HG03175 (cell line): Measurements from ENCODE around the gene MYO16.

Experiments
- ATAC-seq: cut with Tn5 transposase; IDR thresholded peaks from one replicate; pipeline ENCODE4 v1.9.1; 2021; ENCODE audit warnings: mild to moderate bottlenecking, moderate library complexity; ENCODE audit not compliant: unreplicated experiment

The MYO16 gene

GRCh38 chr13:108789476-108789875 lies 160.1 kb downstream of the MYO16 start:
- no peak for ATAC-seq

GRCh38 chr13:108795841-108796240 lies 166.4 kb downstream of the MYO16 start:
- no peak for ATAC-seq

- no peak for ATAC-seq
These were observed 167.9 kb downstream of the MYO16 start for GRCh38 chr13:108797354-108797753.

- no peak for ATAC-seq
These were observed 178.4 kb downstream of the MYO16 start for GRCh38 chr13:108807841-108808240.

GRCh38 chr13:108812165-108812564 lies 182.8 kb downstream of the MYO16 start:
- no peak for ATAC-seq

GRCh38 chr13:108812661-108813060 lies 183.2 kb downstream of the MYO16 start:
- no peak for ATAC-seq

GRCh38 chr13:108813587-108814170 lies 184.3 kb downstream of the MYO16 start:
- no peak for ATAC-seq

- no peak for ATAC-seq
These were observed 187.0 kb downstream of the MYO16 start for GRCh38 chr13:108816375-108816774.

- no peak for ATAC-seq
These were observed 198.2 kb downstream of the MYO16 start for GRCh38 chr13:108827646-108828045.

- ATAC-seq, result no peak
These were observed 198.8 kb downstream of the MYO16 start for GRCh38 chr13:108828086-108828815.

- no peak for ATAC-seq
These were observed 201.5 kb downstream of the MYO16 start for GRCh38 chr13:108830916-108831315.

GRCh38 chr13:108833531-108833930 lies 204.1 kb downstream of the MYO16 start:
- no peak for ATAC-seq

- no peak for ATAC-seq
These were observed 204.8 kb downstream of the MYO16 start for GRCh38 chr13:108834193-108834592.

- ATAC-seq, result no peak
These were observed 205.7 kb downstream of the MYO16 start for GRCh38 chr13:108835083-108835482.

- no peak for ATAC-seq
These were observed 221.3 kb downstream of the MYO16 start for GRCh38 chr13:108850691-108851090.

- ATAC-seq, result no peak
These were observed 222.2 kb downstream of the MYO16 start for GRCh38 chr13:108851660-108852059.

GRCh38 chr13:108853031-108853430 lies 223.6 kb downstream of the MYO16 start:
- ATAC-seq, result no peak

GRCh38 chr13:108855737-108856387 lies 226.5 kb downstream of the MYO16 start:
- peak; percentile 83 for ATAC-seq

GRCh38 chr13:108858676-108859075 lies 229.3 kb downstream of the MYO16 start:
- ATAC-seq, result no peak

- no peak for ATAC-seq
These were observed 230.0 kb downstream of the MYO16 start for GRCh38 chr13:108859197-108860012.

- no peak for ATAC-seq
These were observed 231.0 kb downstream of the MYO16 start for GRCh38 chr13:108860418-108860817.
